ENCODE data around the gene ADAT3.

The ADAT3 gene

GRCh38 chr19:1945899-1946298, 40.7 kb downstream of the ADAT3 start:
- no peak overlapping the region for H3K4me2 ChIP-seq (ENCODE audit: low read length)
- H4K20me1 ChIP-seq (ENCODE audit: insufficient read depth, low read length), result peaks cover 74% of the 10 kb centered on the region
- H3K27ac ChIP-seq (ENCODE audit: low read length), result no peak overlapping the region
- no peaks in the 10 kb centered on the region for H3K9me3 ChIP-seq (ENCODE audit: insufficient read depth, low read length)
- no peak overlapping the region for H2AFZ ChIP-seq (ENCODE audit: low read depth, low read length)
- H3K36me3 ChIP-seq (replicated peaks; ENCODE audit: low read depth, low read length), result peaks cover 18% of the 10 kb centered on the region
- peak; percentile 53 for TF ChIP-seq CTCF (IDR thresholded peaks at IDR 0.05; ENCODE audit: low read depth, low read length)
- no peak for TF ChIP-seq EZH2phosphoT487 (IDR thresholded peaks at IDR 0.05; ENCODE audit: low read depth)
- H3K27me3 ChIP-seq (ENCODE audit: low read depth, low read length), result no peaks in the 10 kb centered on the region
- H3K9ac ChIP-seq (ENCODE audit: low read length), result no peak overlapping the region
- H3K4me3 ChIP-seq (ENCODE audit: low read length), result no peak overlapping the region
- H3K79me2 ChIP-seq (ENCODE audit: low read length), result peaks cover 95% of the 10 kb centered on the region
- peaks cover 10% of the 10 kb centered on the region for H3K4me1 ChIP-seq (ENCODE audit: low read length)

GRCh38 chr19:1947651-1948209, 42.5 kb downstream of the ADAT3 start:
- no peaks in the 10 kb centered on the region for H3K9me3 ChIP-seq (ENCODE audit: insufficient read depth, low read length)
- no peak overlapping the region for H2AFZ ChIP-seq (ENCODE audit: low read depth, low read length)
- H3K4me3 ChIP-seq (ENCODE audit: low read length), result no peak overlapping the region
- H3K4me2 ChIP-seq (ENCODE audit: low read length), result no peak overlapping the region
- peaks cover 82% of the 10 kb centered on the region for H4K20me1 ChIP-seq (ENCODE audit: insufficient read depth, low read length)
- H3K36me3 ChIP-seq (replicated peaks; ENCODE audit: low read depth, low read length), result peaks cover 25% of the 10 kb centered on the region
- H3K27ac ChIP-seq (ENCODE audit: low read length), result no peak overlapping the region
- TF ChIP-seq CTCF (IDR thresholded peaks at IDR 0.05; ENCODE audit: low read depth, low read length) (no peak), EZH2phosphoT487 (IDR thresholded peaks at IDR 0.05; ENCODE audit: low read depth) (no peak)
- peaks cover 95% of the 10 kb centered on the region for H3K79me2 ChIP-seq (ENCODE audit: low read length)
- H3K4me1 ChIP-seq (ENCODE audit: low read length), result peaks cover 10% of the 10 kb centered on the region
- no peak overlapping the region for H3K9ac ChIP-seq (ENCODE audit: low read length)
- no peaks in the 10 kb centered on the region for H3K27me3 ChIP-seq (ENCODE audit: low read depth, low read length)

GRCh38 chr19:1949304-1950101, 44.3 kb downstream of the ADAT3 start:
- no peak overlapping the region for H3K27ac ChIP-seq (ENCODE audit: low read length)
- H3K9me3 ChIP-seq (ENCODE audit: insufficient read depth, low read length), result no peaks in the 10 kb centered on the region
- H3K4me2 ChIP-seq (ENCODE audit: low read length), result no peak overlapping the region
- TF ChIP-seq EZH2phosphoT487 (IDR thresholded peaks at IDR 0.05; ENCODE audit: low read depth) (no peak), CTCF (IDR thresholded peaks at IDR 0.05; ENCODE audit: low read depth, low read length) (no peak)
- no peaks in the 10 kb centered on the region for H3K27me3 ChIP-seq (ENCODE audit: low read depth, low read length)
- H4K20me1 ChIP-seq (ENCODE audit: insufficient read depth, low read length), result peaks cover 82% of the 10 kb centered on the region
- H3K9ac ChIP-seq (ENCODE audit: low read length), result no peak overlapping the region
- H3K36me3 ChIP-seq (replicated peaks; ENCODE audit: low read depth, low read length), result peaks cover 32% of the 10 kb centered on the region
- H3K4me3 ChIP-seq (ENCODE audit: low read length), result no peak overlapping the region
- H2AFZ ChIP-seq (ENCODE audit: low read depth, low read length), result no peak overlapping the region
- H3K79me2 ChIP-seq (ENCODE audit: low read length), result peaks cover 95% of the 10 kb centered on the region
- no peaks in the 10 kb centered on the region for H3K4me1 ChIP-seq (ENCODE audit: low read length)

GRCh38 chr19:1950640-1951039, 45.4 kb downstream of the ADAT3 start:
- Histone ChIP-seq H2AFZ (ENCODE audit: low read depth, low read length) (no peak overlapping the region), H3K36me3 (replicated peaks; ENCODE audit: low read depth, low read length) (peaks cover 32% of the 10 kb centered on the region), H3K9ac (ENCODE audit: low read length) (no peak overlapping the region), H3K27ac (ENCODE audit: low read length) (no peak overlapping the region), H3K4me3 (ENCODE audit: low read length) (no peak overlapping the region), H3K4me2 (ENCODE audit: low read length) (no peak overlapping the region), H3K9me3 (ENCODE audit: insufficient read depth, low read length) (no peaks in the 10 kb centered on the region), H4K20me1 (ENCODE audit: insufficient read depth, low read length) (peaks cover 84% of the 10 kb centered on the region), H3K4me1 (ENCODE audit: low read length) (no peaks in the 10 kb centered on the region), H3K79me2 (ENCODE audit: low read length) (peaks cover 95% of the 10 kb centered on the region), H3K27me3 (ENCODE audit: low read depth, low read length) (no peaks in the 10 kb centered on the region)
- TF ChIP-seq EZH2phosphoT487 (IDR thresholded peaks at IDR 0.05; ENCODE audit: low read depth) (no peak), CTCF (IDR thresholded peaks at IDR 0.05; ENCODE audit: low read depth, low read length) (no peak)
